Measurements from ENCODE around the gene PPP1R12A.

The PPP1R12A gene

DNA sequence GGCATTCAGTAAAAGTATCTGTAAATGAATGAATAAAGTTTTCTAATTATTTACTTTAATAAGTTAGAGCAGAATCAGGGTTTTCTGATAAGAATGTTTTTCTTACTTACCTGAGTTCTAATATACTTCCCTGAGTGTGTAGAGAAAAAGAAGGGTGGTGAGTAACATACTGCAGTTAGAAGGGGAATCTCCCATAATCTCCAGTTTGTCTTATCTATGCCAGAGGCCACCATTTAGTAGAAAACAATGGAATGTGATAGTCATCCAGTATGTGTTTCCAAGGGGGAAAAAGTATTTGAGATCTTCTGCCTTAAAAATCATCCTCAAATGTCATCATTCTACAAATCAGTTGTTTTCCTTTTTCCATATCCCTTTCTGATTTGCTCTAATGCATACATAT is 187.6 kb downstream of the PPP1R12A start:
- no peak overlapping the region for H3K27ac ChIP-seq

DNA sequence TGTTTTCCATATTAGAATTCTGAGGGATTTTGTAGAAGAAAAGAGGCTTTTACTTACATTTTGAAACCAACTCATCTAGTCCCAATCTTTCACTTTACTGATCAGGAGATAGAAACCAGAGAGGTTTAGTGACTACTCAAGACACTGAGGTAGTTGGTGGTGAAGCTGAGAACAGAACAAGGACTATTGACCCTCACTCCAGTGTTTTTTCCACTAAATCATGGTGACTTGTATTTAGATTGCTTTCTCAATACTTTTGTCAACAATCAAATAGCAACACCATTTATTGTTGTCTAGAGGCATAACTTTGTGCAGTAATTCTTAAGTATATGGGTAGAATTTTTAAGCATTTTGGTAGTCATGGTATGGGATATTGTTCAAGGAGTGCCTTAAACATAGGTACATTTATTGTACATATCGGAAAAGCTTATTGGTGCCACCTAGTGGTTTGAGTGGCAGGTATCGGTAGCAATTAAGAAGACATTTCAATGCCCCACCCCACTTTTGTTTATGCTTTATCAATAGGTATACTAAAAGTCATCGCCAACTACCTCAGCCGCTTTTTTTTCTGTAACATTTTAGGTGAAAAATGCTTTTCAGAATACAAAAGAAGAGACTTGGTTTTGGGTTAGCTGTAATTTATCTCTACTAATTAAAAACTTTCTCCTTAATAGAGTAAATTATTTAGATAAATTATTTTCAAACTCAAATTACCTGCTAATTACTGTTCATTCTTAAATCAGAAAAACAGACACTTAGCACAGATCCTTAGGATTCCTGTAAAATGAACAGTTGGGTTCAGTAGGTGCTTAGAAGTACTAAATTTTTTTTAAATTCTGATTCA is 196.8 kb downstream of the PPP1R12A start:
- H3K27ac ChIP-seq, result no peak overlapping the region
- TF ChIP-seq ZFX (IDR thresholded peaks at IDR 0.05; ENCODE audit: borderline replicate concordance), result no peak
- TF ChIP-seq CTCF (IDR thresholded peaks at IDR 0.05), result peak; percentile 96

More for the DNA sequence above, 187.6 kb downstream of the PPP1R12A start:
- TF ChIP-seq CTCF (IDR thresholded peaks at IDR 0.05), result no peak
- TF ChIP-seq ZFX (IDR thresholded peaks at IDR 0.05; ENCODE audit: borderline replicate concordance), result no peak

GRCh38 chr12:79732638-79733037 is 202.3 kb downstream of the PPP1R12A start:
- H3K27ac ChIP-seq, result no peak overlapping the region
- no peak for TF ChIP-seq CTCF (IDR thresholded peaks at IDR 0.05)
- no peak for TF ChIP-seq ZFX (IDR thresholded peaks at IDR 0.05; ENCODE audit: borderline replicate concordance)

GRCh38 chr12:79725987-79726386 is 208.9 kb downstream of the PPP1R12A start:
- TF ChIP-seq ZFX (IDR thresholded peaks at IDR 0.05; ENCODE audit: borderline replicate concordance) (no peak), CTCF (IDR thresholded peaks at IDR 0.05) (no peak)
- H3K27ac ChIP-seq, result no peak overlapping the region
